Small intestine (tissue), 7 donors: Measurements from ENCODE around the gene C17orf67. TPM values are rescaled to one million over a fixed set of nuclear protein-coding genes. Genes with fewer than 3 reads are reported as not detected.

Experiments used
- DNase-seq, 2 donors: peaks; one replicate each; pipeline versions ENCODE4 v3.0.0 to v3.0.0-alpha.2; 2013
- FAIRE-seq: peaks from 2 replicates; lab custom pipeline; 2012; peaks lifted over from hg19 to GRCh38; lab: Jason Lieb, UNC
- H3K27ac ChIP-seq, 3 donors: one replicate each; pipeline ENCODE4 v1.5.1; 2013; ENCODE audit warnings: low read length in 2 of 3, mild to moderate bottlenecking in 2 of 3, control low read depth in 1 of 3, inconsistent platforms in 1 of 3, low read depth in 1 of 3, moderate library complexity in 1 of 3
- H3K27me3 ChIP-seq, 3 donors: one replicate each; pipeline ENCODE4 v1.6.1; 2013; ENCODE audit warnings: low read length in 3 of 3, inconsistent platforms in 1 of 3; ENCODE audit not compliant: control insufficient read depth in 3 of 3, insufficient read depth in 3 of 3
- H3K36me3 ChIP-seq, 3 donors: one replicate each; pipeline ENCODE4 v1.6.1; 2013; ENCODE audit warnings: low read length in 3 of 3, inconsistent platforms in 1 of 3, low read depth in 1 of 3, mild to moderate bottlenecking in 1 of 3, moderate library complexity in 1 of 3; ENCODE audit not compliant: control insufficient read depth in 3 of 3, insufficient read depth in 2 of 3
- H3K4me1 ChIP-seq, 3 donors: one replicate each; pipeline ENCODE4 v1.6.1; 2013; ENCODE audit warnings: low read length in 2 of 3, inconsistent platforms in 1 of 3, low read depth in 1 of 3, mild to moderate bottlenecking in 1 of 3, moderate library complexity in 1 of 3; ENCODE audit not compliant: control insufficient read depth in 3 of 3, insufficient read depth in 2 of 3
- H3K4me3 ChIP-seq, 3 donors: one replicate each; pipeline ENCODE4 v1.5.1; 2013; ENCODE audit warnings: low read length in 3 of 3, control low read depth in 1 of 3, inconsistent platforms in 1 of 3, low read depth in 1 of 3, mild to moderate bottlenecking in 1 of 3, moderate library complexity in 1 of 3
- H3K9me3 ChIP-seq, 2 donors: one replicate each; pipeline ENCODE4 v1.6.1; 2013; ENCODE audit warnings: low read depth in 1 of 2, low read length in 1 of 2; ENCODE audit not compliant: control insufficient read depth in 2 of 2, insufficient read depth in 1 of 2
- WGBS, 3 donors: extraction: QIAGEN DNeasy Blood & Tissue Kit; methylation state at CpG; one replicate each; pipeline ENCODE4 v1.1.7; 2013; 5-methylcytosine and 5-hydroxymethylcytosine counted together
- polyA plus RNA-seq, 4 donors: library from polyadenylated mRNA; stranded (reverse) in 3 of 4; unstranded in 1 of 4; fragments of 200-250 nt in 3 of 4; fragments of 120-200 nt in 1 of 4; gene quantifications; one replicate each; pipeline versions ENCODE4 v1.2.1 to v1.2.3, GENCODE V29; 2013
- donor health status: healthy with polysubstance abuse.
- donor health status: control.
- donor health status: control.
- donor health status: Bipolar disorder and iron deficiency.
- donor health status: healthy.

C17orf67 gene
- polyA plus RNA-seq, 4 donors = 0.62 to 41.9 (median 6.6) TPM

DNA sequence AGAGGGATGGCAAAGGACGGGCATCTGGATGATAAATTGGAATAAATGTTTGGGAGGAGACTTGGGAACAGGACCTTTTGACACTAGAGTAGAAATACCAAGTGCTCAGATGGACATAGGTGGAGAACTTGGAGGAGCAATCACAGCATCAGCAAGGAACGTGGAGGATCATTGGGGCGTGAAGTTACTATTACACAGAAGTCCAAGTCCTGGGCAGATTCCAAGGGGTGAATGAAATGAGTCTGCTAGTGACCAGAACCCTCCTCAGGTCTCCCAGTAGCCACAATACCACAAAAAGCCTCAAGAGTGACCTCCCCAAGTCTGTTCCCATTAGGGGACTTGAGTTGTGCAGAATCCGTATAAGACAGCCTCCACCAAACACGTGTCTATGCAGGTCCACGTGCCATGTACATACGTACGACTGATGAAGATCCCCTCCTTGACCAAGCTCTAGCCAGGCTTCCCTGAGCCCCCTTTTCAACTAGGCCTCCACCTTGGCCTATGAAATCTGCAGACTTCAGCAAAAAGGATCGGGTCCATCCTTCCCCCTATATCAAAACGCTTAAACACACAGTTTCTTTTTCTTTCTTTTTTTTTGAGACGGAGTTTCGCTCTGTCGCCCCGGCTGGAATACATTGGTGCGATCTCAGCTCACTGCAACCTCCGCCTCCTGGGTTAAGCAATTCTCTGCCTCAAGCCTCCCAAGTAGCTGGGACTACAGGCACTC lies 2.2 kb downstream of the C17orf67 start:
- Histone ChIP-seq H3K36me3 (no peaks in the 10 kb centered on the region), H3K9me3 (no peaks in the 10 kb centered on the region), H3K4me3 (no peak overlapping the region), H3K27me3 (peaks cover 0 to 6% (median 0%) of the 10 kb centered on the region in 3 donors), H3K4me1 (peaks cover 0 to 21% (median 8%) of the 10 kb centered on the region in 3 donors), H3K27ac (no peak overlapping the region)
- FAIRE-seq (no peak), DNase-seq (no peak)
- WGBS, 3 donors = 93 to 96% (median 94%) methylated on average over 16 of the region's 16 CpGs

- H3K27me3 ChIP-seq = peaks cover 0 to 6% (median 0%) of the 10 kb centered on the region in 3 donors
- no peak overlapping the region for H3K27ac ChIP-seq
- H3K36me3 ChIP-seq = no peaks in the 10 kb centered on the region
- 76 to 86% (median 85%) methylated on average over 7 of the region's 7 CpGs for WGBS, 3 donors
- DNase-seq (no peak), FAIRE-seq (no peak)
- no peaks in the 10 kb centered on the region for H3K9me3 ChIP-seq
- H3K4me3 ChIP-seq = no peak overlapping the region
- H3K4me1 ChIP-seq = peaks cover 0 to 22% (median 8%) of the 10 kb centered on the region in 3 donors
Measured at GRCh38 chr17:56830726-56831368, 2.9 kb downstream of the C17orf67 start.

DNA sequence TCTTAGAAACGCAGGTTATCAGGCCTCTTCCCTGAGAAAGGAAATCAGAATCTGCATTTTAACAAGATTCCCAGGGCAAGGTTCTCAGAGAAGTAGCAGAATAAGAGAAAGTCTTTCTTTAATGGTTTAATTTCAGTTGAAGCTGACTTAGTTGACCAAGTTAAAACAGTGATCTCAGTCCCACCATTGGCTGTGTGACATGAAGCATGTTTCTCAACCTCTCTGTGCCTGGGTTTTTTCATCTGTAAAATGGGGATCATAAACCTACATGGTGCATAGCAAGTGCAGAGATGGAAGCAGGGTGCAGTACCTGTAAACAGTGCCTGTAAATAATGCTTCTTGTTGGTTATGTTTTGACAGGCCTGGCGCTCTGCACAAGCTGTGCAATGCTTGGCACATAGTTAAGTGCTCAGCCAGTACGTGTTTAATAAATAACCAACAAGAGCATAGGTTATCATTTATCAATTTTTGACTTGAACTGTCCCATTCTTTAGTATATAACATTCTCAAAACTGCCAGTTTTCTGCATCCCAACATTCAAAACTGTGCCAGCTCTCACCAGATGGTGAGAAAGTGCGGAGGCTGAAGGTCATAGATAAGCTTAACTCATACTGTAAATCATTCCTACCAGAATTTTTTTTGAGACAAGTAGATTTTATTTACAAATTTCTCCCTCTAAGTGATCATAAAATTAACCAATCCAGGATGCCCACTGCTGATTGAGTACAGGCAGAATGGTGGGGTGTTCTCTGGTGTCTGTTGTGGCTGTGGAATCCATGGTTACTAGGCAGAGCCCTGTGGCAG lies 6.9 kb downstream of the C17orf67 start:
- Histone ChIP-seq H3K4me3 (no peak overlapping the region), H3K4me1 (peaks cover 0 to 10% (median 8%) of the 10 kb centered on the region in 3 donors), H3K27ac (no peak overlapping the region), H3K9me3 (peaks cover 0 to 7% of the 10 kb centered on the region in 2 donors), H3K36me3 (no peaks in the 10 kb centered on the region), H3K27me3 (no peaks in the 10 kb centered on the region)
- DNase-seq (peak; percentile 59), FAIRE-seq (no peak)
- 38 to 70% (median 41%) methylated on average over 4 of the region's 4 CpGs for WGBS, 3 donors

- Histone ChIP-seq H3K27me3 (no peaks in the 10 kb centered on the region), H3K4me3 (no peak overlapping the region), H3K36me3 (no peaks in the 10 kb centered on the region), H3K27ac (no peak overlapping the region), H3K4me1 (peaks cover 0 to 10% (median 5%) of the 10 kb centered on the region in 3 donors), H3K9me3 (peaks cover 0 to 7% of the 10 kb centered on the region in 2 donors)
- DNase-seq (no peak), FAIRE-seq (no peak)
- WGBS, 3 donors = 94 to 100% (median 96%) methylated on average over 1 of the region's 1 CpG
Measured at GRCh38 chr17:56824503-56824902, 9.2 kb downstream of the C17orf67 start.

- FAIRE-seq = no peak
- no peaks in the 10 kb centered on the region for H3K36me3 ChIP-seq
- 20 to 72% (median 39%) methylated on average over 2 of the region's 2 CpGs for WGBS, 3 donors
- H3K4me1 ChIP-seq = peaks cover 0 to 10% (median 5%) of the 10 kb centered on the region in 3 donors
- peaks cover 0 to 7% of the 10 kb centered on the region in 2 donors for H3K9me3 ChIP-seq
- peak in 1 of 2 donors; percentile 84 for DNase-seq
- H3K4me3 ChIP-seq = no peak overlapping the region
- H3K27ac ChIP-seq = no peak overlapping the region
- no peaks in the 10 kb centered on the region for H3K27me3 ChIP-seq
Measured at GRCh38 chr17:56823848-56824247, 9.9 kb downstream of the C17orf67 start.

GRCh38 chr17:56822725-56823124 lies 11.0 kb downstream of the C17orf67 start:
- FAIRE-seq (no peak), DNase-seq (no peak)
- Histone ChIP-seq H3K27me3 (no peaks in the 10 kb centered on the region), H3K36me3 (no peaks in the 10 kb centered on the region), H3K4me3 (no peak overlapping the region), H3K27ac (no peak overlapping the region), H3K9me3 (peaks cover 0 to 7% of the 10 kb centered on the region in 2 donors), H3K4me1 (peaks cover 0 to 10% (median 5%) of the 10 kb centered on the region in 3 donors)
- WGBS, 3 donors = 74 to 87% (median 80%) methylated on average over 5 of the region's 5 CpGs

DNA sequence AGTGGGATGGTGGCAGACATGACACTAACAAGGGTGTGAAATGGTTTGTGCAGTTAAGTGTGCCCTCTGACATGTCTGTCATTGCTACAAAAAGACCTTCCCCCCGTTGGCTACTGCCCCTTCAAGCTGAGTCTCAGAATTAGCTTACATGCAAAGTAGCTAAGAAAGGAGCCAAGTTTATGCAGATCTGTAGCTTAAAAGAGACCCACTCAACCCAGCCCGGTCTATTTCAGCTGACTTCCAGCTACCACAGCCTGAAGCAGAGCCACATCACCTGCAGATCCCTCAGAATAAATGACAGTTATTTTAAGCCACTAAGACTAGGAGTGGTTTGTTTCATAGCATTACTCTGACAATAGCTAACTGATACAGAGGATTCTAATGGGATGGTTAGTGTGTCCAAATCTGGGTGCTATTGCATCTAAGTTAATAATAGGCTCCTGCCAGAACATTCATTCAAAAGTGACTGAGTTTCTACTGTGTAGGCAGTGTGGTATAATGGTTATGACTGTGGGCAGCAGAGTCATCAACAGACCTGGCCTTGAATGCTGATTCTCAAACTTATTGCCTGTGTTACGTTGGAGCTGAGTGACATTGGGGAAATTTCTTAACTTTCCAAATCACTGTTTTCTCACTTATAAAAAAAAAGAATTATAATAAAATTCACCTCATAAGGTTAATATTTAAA lies 11.7 kb downstream of the C17orf67 start:
- no peak for FAIRE-seq
- Histone ChIP-seq H3K36me3 (no peaks in the 10 kb centered on the region), H3K27ac (no peak overlapping the region), H3K4me1 (peaks cover 0 to 5% (median 4%) of the 10 kb centered on the region in 3 donors), H3K4me3 (no peak overlapping the region), H3K9me3 (peaks cover 0 to 7% of the 10 kb centered on the region in 2 donors), H3K27me3 (no peaks in the 10 kb centered on the region)
- 77 to 85% (median 83%) methylated on average over 3 of the region's 3 CpGs for WGBS, 3 donors
- DNase-seq = no peak

- peaks cover 0 to 7% of the 10 kb centered on the region in 2 donors for H3K9me3 ChIP-seq
- WGBS, 3 donors = 61 to 74% (median 66%) methylated on average over 10 of the region's 10 CpGs
- DNase-seq (no peak), FAIRE-seq (no peak)
- no peak overlapping the region for H3K4me3 ChIP-seq
- H3K27me3 ChIP-seq = no peaks in the 10 kb centered on the region
- H3K27ac ChIP-seq = no peak overlapping the region
- no peaks in the 10 kb centered on the region for H3K36me3 ChIP-seq
- peaks cover 0 to 5% (median 0%) of the 10 kb centered on the region in 3 donors for H3K4me1 ChIP-seq
Measured at GRCh38 chr17:56820207-56820606, 13.5 kb downstream of the C17orf67 start.
